ENCODE measurements around the gene FXYD4.

GRCh38 chr10:43402880-43403452, 31.5 kb downstream of the FXYD4 start:
- no peak for TF ChIP-seq EZH2 (IDR thresholded peaks at IDR 0.05)
- TF ChIP-seq POLR2AphosphoS5 (IDR thresholded peaks at IDR 0.05; ENCODE audit: borderline replicate concordance, low read depth, low read length) = no peak
